Osteoblast (primary cell): ENCODE data around the gene KLF5. TPM values are rescaled to one million over a fixed set of nuclear protein-coding genes. Genes with fewer than 3 reads are reported as not detected.

Experiments used
- DNase-seq: peaks from one replicate; pipeline ENCODE4 v3.0.0; 2011; ENCODE audit warnings: low spot score, mixed read lengths; ENCODE audit not compliant: insufficient read length; ENCODE audit errors: missing footprints
- H2AFZ ChIP-seq: 2 replicates; pipeline ENCODE4 v1.6.0; 2011; ENCODE audit warnings: mild to moderate bottlenecking, low read length
- H3K27ac ChIP-seq: 2 replicates; pipeline ENCODE4 v1.5.1; 2011; ENCODE audit warnings: mild to moderate bottlenecking, low read depth, low read length, moderate library complexity
- H3K27me3 ChIP-seq: 2 replicates; pipeline ENCODE4 v1.6.0; 2012; ENCODE audit warnings: mild to moderate bottlenecking, control low read depth, inconsistent platforms, low read length, moderate library complexity; ENCODE audit not compliant: insufficient read depth
- H3K36me3 ChIP-seq: 2 replicates; pipeline ENCODE4 v1.5.1; 2011; ENCODE audit warnings: mild to moderate bottlenecking, low read length, control low read depth, moderate library complexity; ENCODE audit not compliant: insufficient read depth
- H3K4me1 ChIP-seq: 2 replicates; pipeline ENCODE4 v1.5.1; 2011; ENCODE audit warnings: mild to moderate bottlenecking, low read length, control low read depth, moderate library complexity; ENCODE audit not compliant: insufficient read depth
- H3K4me2 ChIP-seq: 2 replicates; pipeline ENCODE4 v1.6.0; 2011; ENCODE audit warnings: mild to moderate bottlenecking, low read length; ENCODE audit not compliant: insufficient read depth
- H3K4me3 ChIP-seq: fragments of 200-600 bp; sonication (generic); 3 replicates; pipeline ENCODE4 v1.5.1; 2012; ENCODE audit warnings: mild to moderate bottlenecking, low read length, inconsistent platforms; ENCODE audit not compliant: insufficient read depth
- H3K79me2 ChIP-seq: 2 replicates; pipeline ENCODE4 v1.6.0; 2012; ENCODE audit warnings: mild to moderate bottlenecking, low read length, control low read depth, inconsistent platforms; ENCODE audit not compliant: insufficient read depth
- H3K9me3 ChIP-seq: 2 replicates; pipeline ENCODE4 v1.5.1; 2011; ENCODE audit warnings: low read depth, low read length, control low read depth
- H4K20me1 ChIP-seq: 2 replicates; pipeline ENCODE4 v1.6.0; 2012; ENCODE audit warnings: mild to moderate bottlenecking, low read length, control low read depth; ENCODE audit not compliant: insufficient read depth
- CTCF ChIP-seq: IDR thresholded peaks from 2 replicates; pipeline ENCODE4 v1.5.1; 2011; ENCODE audit warnings: mild to moderate bottlenecking, low read depth, low read length, moderate library complexity; ENCODE audit errors: extremely low read depth
- total RNA-seq: library from RNA; depleted of rRNA; stranded (reverse); fragments of >200 nt; gene quantifications from 2 replicates; pipeline ENCODE4 v1.2.3, GENCODE V29; 2012

The KLF5 gene
- total RNA-seq, 1 donor = 4.0 TPM

GRCh38 chr13:73101351-73102007 is 42.7 kb downstream of the KLF5 start:
- Histone ChIP-seq H3K79me2 (no peaks in the 10 kb centered on the region), H3K36me3 (no peaks in the 10 kb centered on the region), H3K4me2 (no peak overlapping the region), H3K4me1 (no peaks in the 10 kb centered on the region), H3K9me3 (no peaks in the 10 kb centered on the region), H2AFZ (no peak overlapping the region), H3K27me3 (no peaks in the 10 kb centered on the region), H3K4me3 (no peak overlapping the region), H3K27ac (no peak overlapping the region), H4K20me1 (no peaks in the 10 kb centered on the region)
- no peak for TF ChIP-seq CTCF
- DNase-seq = no peak

- Histone ChIP-seq H3K27ac (no peak overlapping the region), H3K27me3 (peaks cover 3% of the 10 kb centered on the region), H3K79me2 (no peaks in the 10 kb centered on the region), H2AFZ (no peak overlapping the region), H3K4me3 (no peak overlapping the region), H4K20me1 (no peaks in the 10 kb centered on the region), H3K4me2 (no peak overlapping the region), H3K36me3 (no peaks in the 10 kb centered on the region), H3K9me3 (no peaks in the 10 kb centered on the region), H3K4me1 (no peaks in the 10 kb centered on the region)
- TF ChIP-seq CTCF = no peak
- no peak for DNase-seq
Observed at GRCh38 chr13:73103238-73103637, 44.4 kb downstream of the KLF5 start.

DNA sequence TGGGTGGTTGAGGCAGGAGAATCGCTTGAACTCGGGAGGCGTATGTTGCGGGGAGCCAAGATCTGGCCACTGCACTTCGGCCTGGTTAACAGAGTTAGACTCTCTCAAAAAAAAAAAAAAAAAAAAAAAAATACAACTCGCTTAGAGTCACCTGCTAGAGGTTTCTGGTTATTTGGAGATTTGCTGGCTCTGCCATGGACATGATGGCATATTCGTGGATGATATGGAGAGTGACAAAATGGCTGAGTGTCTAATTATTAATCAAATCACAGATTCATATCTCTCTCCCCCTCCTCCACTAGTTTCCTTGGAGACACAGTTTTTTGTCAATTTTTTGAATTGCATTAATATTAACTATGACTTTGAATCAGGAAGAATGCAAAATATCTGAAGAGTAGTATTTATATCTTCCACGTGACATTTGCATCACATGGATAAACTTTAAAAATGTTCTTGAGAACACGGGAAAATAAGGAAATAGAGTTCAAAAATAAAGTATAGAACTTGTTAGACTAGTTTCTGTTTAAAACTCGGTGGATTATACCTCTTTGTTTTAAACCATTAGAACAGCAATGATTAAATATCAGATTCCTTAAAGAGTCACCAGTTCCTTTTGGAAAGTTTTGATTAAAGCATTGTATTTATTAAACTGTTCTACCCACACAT is 47.8 kb downstream of the KLF5 start:
- Histone ChIP-seq H3K9me3 (no peaks in the 10 kb centered on the region), H3K27me3 (peaks cover 3% of the 10 kb centered on the region), H3K4me3 (no peak overlapping the region), H3K27ac (no peak overlapping the region), H2AFZ (no peak overlapping the region), H3K79me2 (no peaks in the 10 kb centered on the region), H3K4me1 (no peaks in the 10 kb centered on the region), H4K20me1 (no peaks in the 10 kb centered on the region), H3K36me3 (no peaks in the 10 kb centered on the region), H3K4me2 (no peak overlapping the region)
- DNase-seq = no peak
- no peak for TF ChIP-seq CTCF

DNA sequence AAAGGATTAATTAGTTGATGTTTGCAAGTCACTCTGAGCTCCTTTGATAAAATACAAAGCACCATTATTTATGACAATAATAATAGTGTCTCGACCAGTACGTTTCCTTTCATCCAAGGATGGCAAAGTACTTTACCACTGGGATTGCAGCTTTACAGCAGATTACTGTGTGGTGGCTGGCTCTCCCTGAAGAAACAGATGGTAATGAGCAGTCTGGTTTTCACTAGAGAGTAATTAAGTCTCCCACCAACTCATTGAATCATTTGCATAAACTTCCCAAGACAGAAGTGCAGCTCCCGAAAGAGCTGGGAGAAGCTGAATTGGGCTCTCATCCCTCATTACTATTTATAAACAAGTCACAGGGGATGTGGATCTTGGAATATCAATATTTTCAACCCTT is 48.7 kb downstream of the KLF5 start:
- Histone ChIP-seq H3K79me2 (no peaks in the 10 kb centered on the region), H3K4me1 (no peaks in the 10 kb centered on the region), H3K9me3 (no peaks in the 10 kb centered on the region), H4K20me1 (no peaks in the 10 kb centered on the region), H3K36me3 (no peaks in the 10 kb centered on the region), H3K4me2 (peak overlapping the region; percentile 5), H3K27ac (no peak overlapping the region), H2AFZ (no peak overlapping the region), H3K4me3 (no peak overlapping the region), H3K27me3 (peaks cover 3% of the 10 kb centered on the region)
- no peak for DNase-seq
- TF ChIP-seq CTCF = no peak
